ENCODE measurements around the gene CRYBB2.
A peak's percentile ranks its signal among the peaks of the same experiment; 100 is the strongest.
"Not testable (repeated sequence)": the region's sequence is repeated elsewhere in the genome, so short reads cannot be mapped to it uniquely, and the experiment has no call there.

Gene CRYBB2

GRCh38 chr22:25232301-25232700 lies 12.9 kb downstream of the CRYBB2 start:
- no peak for DNase-seq (ENCODE audit: low read depth in 4 of 4, low spot score in 1 of 4)

GRCh38 chr22:25233706-25234105 lies 14.3 kb downstream of the CRYBB2 start:
- not testable (repeated sequence) for DNase-seq (ENCODE audit: low read depth in 4 of 4, low spot score in 1 of 4)

GRCh38 chr22:25235547-25236290 lies 16.3 kb downstream of the CRYBB2 start:
- peak; percentile 9 to 71 (median 50) for DNase-seq (ENCODE audit: low read depth in 4 of 4, low spot score in 1 of 4)

GRCh38 chr22:25236417-25236816 lies 17.0 kb downstream of the CRYBB2 start:
- no peak for DNase-seq (ENCODE audit: low read depth in 4 of 4, low spot score in 1 of 4)

GRCh38 chr22:25237503-25237902 lies 18.1 kb downstream of the CRYBB2 start:
- DNase-seq (ENCODE audit: low read depth in 4 of 4, low spot score in 1 of 4): no peak

GRCh38 chr22:25238058-25238457 lies 18.6 kb downstream of the CRYBB2 start:
- DNase-seq (ENCODE audit: low read depth in 4 of 4, low spot score in 1 of 4): not testable (repeated sequence)

GRCh38 chr22:25255169-25255568 lies 35.7 kb downstream of the CRYBB2 start:
- not testable (repeated sequence) for DNase-seq (ENCODE audit: low read depth in 4 of 4, low spot score in 1 of 4)

GRCh38 chr22:25267567-25267966 lies 48.1 kb downstream of the CRYBB2 start:
- DNase-seq (ENCODE audit: low read depth in 4 of 4, low spot score in 1 of 4): not testable (repeated sequence)

- not testable (repeated sequence) for DNase-seq (ENCODE audit: low read depth in 4 of 4, low spot score in 1 of 4)
Measured at GRCh38 chr22:25268902-25269301, 49.5 kb downstream of the CRYBB2 start.

- not testable (repeated sequence) for DNase-seq (ENCODE audit: low read depth in 4 of 4, low spot score in 1 of 4)
Measured at GRCh38 chr22:25270061-25270460, 50.6 kb downstream of the CRYBB2 start.

- not testable (repeated sequence) for DNase-seq (ENCODE audit: low read depth in 4 of 4, low spot score in 1 of 4)
Measured at GRCh38 chr22:25273231-25273630, 53.8 kb downstream of the CRYBB2 start.

GRCh38 chr22:25273928-25274327 lies 54.5 kb downstream of the CRYBB2 start:
- DNase-seq (ENCODE audit: low read depth in 4 of 4, low spot score in 1 of 4): not testable (repeated sequence)

GRCh38 chr22:25280118-25280517 lies 60.7 kb downstream of the CRYBB2 start:
- DNase-seq (ENCODE audit: low read depth in 4 of 4, low spot score in 1 of 4): not testable (repeated sequence)

All from stimulated activated CD4-positive, alpha-beta T cell treated with anti-CD3 and anti-CD28 coated beads, Interleukin-1b, Interleukin-23, amount 100 ng/mL, for 24 hours (primary cell).